Stimulated activated CD8-positive, alpha-beta memory T cell treated with anti-CD3 and anti-CD28 coated beads, Interleukin-12 subunit alpha, Interleukin-12 subunit beta, amount 100 ng/mL, for 1 hour (primary cell): ENCODE measurements around the gene FBXO2.

ENCODE experiments used
- DNase-seq: peaks from one replicate; pipeline ENCODE4 v3.0.0-alpha.2; 2020; ENCODE audit warnings: low read depth

FBXO2 gene

DNA sequence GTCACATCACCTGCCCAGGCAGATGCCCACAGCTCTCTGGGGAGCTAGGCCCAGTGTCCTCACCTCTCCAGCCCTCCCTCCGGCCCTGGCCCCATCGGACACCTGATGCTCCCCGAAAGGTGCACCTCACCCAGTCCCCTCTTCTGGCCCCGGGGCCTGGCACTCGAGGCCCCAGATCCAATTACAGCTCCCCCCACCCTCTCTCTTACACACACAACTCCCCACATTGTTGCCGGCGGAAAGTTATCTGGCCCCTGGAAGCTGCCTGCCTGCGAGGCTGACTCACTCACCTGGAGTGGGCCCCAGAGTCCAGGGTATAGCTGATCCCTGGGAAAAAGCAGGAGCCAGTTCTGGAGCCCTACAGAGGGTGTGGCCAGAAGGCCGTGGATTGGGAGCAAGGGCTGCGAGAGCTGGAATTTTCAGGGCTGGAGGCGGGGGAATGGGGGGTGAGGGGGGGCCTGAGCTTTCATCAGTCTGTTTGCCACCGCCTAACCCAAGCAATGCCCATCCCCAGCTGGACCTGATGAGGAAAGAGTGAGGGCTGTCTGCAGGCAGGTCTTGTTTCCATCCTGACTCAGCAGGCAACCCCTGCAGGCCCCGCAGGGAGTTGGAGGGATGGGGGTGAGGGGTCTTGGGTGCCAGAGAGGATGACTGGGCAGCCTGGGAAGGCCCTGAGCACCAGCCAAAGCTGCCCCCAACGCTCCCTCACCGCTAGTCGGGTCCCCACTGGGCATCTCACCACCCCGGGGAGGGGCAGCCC is 948 bp downstream of the FBXO2 start:
- DNase-seq, result no peak

DNA sequence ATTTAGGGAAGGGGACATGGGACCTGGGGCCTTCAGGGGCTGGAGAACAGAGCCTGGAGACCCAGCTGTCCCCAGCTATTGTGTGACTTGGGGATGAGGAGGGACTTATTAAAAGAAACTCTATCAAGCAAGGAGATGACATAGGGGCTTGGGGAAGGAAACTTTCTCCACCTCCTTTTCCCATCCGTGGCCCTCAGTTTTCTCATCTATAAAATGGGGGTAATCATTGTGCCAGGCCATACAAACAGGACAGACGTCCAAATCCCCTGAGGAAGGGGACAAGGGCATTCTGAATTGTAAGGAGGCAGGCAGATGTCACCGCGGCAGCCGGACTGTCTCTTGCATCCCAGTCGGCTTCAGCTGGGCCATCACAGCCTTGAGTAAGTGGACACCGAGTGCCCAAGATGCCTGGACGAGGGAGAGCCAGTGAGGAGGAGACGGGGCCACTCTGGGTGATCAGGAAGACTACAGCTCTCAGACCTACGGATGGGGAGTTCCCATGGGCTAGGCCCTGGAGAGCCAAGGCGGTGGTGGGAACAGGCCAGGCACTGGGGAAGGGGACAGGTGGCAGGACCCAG is 1.9 kb downstream of the FBXO2 start:
- DNase-seq, result no peak

DNA sequence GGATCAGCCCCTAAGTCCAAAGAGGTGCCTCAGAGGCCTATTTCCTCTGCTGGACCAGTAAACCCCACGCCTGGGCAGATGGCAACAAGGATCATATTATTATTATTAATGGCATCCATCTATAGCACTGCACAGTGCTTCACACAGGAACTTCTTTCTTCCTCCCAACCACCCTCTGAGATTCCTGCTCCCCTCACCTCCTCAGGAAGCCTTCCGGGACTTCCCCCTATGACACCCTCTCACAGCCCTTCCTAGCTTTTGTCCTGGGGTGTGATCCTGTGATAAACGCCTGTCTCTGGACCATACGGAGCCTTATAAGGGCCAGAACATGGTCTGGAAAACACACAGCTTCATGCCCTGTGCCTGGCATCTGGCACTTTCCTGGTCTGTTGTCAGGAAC is 3.2 kb downstream of the FBXO2 start:
- no peak for DNase-seq

DNA sequence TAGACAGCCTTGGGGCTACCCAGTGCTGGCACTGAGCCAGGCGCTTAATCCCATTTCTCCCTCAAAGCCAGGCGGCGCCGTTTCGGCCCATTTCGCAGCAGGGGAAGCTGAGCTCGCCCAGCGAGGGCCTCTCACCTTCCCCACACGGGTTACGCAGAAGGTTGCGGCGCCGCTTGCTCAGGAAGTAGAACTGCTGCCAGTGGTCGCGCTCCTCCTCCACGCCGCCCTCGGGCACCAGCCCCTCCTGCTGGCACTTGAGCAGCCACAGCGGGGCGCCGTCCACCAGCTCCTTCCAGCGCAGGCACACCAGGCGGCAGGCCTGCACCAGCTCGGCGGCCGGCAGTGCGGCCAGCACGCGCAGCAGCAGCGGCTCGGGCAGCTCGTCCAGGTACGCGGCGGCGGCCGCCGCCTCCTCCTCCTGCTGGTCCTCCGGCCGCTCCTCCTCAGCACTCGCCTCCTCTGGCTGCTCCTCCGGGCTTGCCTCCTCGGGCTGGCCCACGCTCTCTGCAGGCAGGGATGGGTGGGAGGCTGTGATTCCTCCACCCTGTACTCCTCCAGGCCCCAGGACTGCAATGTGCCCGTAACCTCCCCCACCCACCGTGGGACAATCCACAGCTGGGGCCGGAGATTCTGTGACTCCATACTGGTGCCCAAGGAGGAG is 3.8 kb downstream of the FBXO2 start:
- DNase-seq, result peak; percentile 58

DNA sequence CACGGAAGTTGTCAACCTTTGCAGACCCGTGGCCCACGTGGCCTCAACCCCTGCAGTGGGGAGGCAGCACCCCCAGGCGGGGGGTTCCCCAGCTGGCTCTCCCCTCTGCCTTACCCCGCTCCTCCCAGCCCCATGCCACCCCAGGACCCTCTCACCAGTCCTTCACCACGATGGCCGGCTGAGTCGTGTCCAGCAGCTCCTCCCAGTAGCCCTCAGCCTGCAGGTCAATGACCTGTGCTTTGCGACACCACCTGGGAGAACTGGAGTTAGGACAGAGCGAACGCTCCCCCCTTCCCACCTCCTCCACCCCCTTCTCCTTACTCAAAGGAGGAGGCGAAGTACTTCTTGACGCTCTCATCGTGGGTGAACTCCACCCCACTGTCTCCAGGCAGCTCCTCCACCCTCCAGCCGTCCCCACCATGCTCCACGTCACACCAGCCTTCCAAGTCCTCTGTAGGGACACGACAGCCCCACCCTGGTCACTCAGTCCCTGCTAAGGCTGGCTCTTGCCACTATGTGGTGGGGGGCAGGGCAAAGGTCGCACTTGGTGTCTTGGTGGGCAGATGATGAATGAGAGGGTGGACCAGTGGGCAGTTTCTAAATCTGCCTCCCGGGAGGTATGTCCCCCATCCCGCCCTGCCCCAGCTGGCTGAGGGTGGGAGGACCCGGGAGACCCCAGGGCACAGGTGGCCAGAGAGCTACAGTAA is 4.5 kb downstream of the FBXO2 start:
- DNase-seq, result no peak

DNA sequence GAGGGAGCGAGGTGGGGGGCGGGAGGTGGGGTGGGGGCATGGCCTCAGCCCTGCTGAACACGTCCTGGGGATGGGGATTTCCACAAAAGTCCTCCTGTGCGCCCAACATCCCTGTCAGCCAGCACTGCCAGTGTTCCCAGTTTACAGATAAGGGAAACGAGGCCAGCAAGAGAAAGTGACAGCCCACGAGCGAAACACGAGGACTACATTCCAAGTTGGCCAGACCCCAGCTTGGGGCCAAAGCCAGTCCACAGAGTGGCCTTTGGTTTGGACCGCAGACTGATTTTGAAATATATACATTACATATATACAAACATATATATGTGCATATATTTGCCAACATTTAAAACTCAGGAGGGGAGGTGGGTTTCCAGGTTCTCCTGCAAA is 5.0 kb downstream of the FBXO2 start:
- DNase-seq, result no peak

DNA sequence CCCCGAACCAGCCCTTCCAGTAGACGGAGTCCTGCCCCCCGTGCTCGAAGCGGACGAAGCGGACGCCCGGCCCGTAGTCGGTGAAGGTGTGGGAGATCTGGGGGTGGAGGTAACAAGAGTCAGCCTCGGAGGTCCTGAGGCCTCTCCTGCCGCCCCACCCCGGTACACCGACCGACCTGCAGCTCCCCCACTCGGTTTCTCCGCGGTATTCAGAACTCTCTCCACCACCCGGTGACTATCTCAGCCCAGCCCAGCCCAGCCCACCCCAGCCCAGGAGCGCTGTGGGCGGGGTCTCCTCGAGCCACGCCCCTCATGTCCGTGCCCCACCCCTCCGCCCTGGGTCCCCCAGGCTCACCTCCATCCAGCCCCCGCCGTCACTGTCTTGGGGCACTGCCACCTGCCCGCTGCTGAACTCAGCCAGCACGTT is 5.5 kb downstream of the FBXO2 start:
- DNase-seq, result no peak

DNA sequence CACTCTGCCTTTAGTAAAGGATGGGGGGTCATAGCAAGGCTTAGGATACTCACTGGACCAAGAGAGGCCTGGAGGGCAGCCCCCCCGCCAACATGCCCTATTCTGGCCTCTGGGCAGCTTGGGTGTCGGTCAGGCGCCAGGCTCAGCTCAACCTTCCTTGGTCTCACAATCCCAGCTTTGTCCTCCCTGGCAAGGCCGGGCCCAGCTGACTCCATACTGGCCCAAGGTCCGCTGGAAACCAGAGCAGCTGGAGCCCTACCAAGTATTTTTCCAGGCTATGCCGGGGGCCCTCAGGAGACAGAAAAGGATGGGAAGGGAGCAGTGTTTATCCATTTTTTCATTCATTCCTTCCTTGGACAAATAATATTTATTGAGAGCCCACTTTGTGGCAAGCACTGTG is 6.2 kb downstream of the FBXO2 start:
- no peak for DNase-seq

DNA sequence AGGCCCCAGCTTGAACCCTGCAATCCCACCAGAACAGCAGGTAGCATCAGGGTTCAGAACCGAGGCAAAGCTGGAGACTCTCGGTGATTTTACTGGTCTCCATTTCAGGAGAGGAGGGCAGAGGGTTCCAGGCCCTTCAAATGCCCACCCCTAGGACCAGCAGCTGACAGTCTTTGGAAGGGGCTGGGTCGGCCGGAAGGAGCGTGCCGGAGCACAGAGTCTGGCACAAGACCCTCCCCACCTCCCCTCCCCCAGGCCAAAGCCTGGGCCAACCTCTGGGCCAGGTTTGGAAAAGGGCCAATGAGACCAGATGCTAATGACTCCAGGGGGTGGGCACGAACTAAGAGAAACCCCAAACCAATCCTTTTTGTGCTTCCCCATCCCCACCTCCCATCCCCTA is 6.9 kb downstream of the FBXO2 start:
- DNase-seq, result no peak

DNA sequence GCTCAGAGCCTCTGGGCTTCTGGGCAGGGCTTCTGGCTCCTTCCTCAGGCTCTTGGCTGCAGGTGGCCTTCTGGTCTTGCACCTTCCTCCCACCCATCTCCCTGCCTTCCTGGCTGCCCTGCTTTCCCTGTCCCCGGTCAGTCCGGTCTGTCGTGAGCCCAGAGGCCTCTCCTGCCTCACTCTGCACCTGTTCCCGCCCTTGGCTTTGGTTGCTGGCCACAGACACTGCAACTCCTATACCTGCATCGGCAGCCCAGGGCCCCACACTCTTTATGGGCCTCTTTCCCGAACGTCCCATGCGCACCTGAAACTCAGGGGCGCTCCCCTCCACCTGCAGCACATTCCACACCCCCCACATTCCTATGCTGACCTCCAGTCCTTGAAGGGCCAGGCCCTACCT is 7.9 kb downstream of the FBXO2 start:
- DNase-seq, result no peak

DNA sequence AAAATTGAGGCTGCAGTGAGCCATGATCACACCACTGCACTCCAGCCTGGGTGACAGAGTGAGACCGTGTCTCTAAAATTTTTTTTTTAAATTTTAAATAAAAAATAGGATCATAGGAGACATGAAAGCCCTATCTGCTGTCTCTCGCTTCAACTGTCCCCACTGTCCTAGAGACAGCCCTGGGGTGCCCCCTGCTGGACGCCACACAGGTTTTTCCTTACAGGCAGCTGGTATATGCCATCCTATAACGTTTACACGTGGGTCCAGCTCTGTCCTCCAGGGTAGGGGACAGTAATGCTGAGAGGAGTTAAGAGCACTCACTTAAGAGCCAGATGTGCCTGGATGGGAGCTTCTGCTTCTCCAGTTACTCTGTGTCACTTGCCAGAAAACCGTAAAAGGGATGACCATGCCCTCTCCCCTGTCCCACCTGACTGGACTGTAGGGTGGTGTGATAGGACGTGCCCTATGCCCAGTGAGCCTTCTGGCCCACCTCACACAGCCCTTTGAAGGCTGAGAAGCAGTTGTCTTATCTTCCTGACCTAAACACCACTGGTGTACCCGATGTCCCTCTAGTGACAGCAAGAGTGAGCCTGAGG is 8.5 kb downstream of the FBXO2 start:
- DNase-seq, result peak; percentile 73

DNA sequence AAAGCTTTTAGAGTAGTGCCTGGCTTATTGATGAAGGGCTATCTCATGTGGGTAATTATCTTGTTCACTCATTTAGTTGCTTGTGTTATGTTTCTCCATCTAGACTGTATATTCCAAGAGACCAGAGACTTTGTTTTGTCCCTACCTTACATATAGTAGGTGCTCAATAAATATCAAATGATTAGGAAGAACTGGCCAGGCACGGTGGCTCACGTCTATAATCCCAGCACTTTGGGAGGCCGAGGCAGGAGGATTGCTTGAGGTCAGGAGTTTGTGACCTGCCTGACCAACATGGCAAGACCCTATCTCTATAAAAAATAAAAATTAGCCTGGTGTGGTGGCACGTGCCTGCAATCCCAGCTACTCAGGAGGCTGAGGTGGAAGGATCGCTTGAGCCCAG is 9.0 kb downstream of the FBXO2 start:
- no peak for DNase-seq

DNA sequence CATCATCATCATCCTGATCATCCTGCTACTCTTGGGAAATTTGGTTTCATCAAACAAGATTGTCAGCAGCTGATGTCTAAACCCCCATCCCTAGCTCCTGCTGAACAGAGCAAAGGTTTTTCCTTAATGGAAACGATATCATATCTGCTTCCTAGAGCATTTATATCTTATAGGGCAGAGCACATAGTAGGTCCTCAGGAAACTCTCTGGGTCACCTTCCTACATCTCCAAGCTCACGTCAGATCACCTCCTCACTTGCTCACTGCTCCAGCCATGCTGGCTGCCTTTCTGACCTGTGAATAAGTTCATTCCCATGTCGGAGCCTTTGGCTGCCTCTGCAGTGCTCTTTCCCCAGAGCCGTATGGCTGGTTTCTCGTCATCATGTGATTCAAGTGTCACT is 10.4 kb downstream of the FBXO2 start:
- DNase-seq, result no peak

DNA sequence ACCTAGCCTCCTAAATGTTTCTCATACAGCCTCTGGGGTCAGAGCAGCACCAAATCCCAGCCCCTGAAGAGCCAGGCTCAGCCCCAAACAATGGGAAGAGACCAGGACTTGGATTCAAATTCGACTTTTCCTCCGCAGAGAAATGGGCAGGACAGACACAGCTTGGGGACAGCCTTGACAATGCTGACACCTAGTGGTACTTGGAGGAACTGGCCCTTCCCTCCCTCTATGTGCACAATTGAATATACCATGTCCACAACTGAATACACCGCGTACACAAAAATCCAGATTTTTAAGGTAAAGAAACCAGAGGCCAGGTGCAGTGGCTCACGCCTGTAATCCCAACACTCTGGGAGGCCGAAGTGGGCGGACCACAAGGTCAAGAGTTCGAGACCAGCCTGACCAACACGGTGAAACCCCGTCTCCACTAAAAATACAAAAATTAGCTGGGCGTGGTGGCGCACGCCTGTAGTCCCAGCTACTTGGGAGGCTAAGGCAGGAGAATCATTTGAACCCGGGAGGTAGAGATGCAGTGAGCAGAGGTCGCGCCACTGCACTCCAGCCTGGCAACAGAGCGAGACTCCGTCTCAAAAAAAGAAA is 11.7 kb downstream of the FBXO2 start:
- peak; percentile 43 for DNase-seq

DNA sequence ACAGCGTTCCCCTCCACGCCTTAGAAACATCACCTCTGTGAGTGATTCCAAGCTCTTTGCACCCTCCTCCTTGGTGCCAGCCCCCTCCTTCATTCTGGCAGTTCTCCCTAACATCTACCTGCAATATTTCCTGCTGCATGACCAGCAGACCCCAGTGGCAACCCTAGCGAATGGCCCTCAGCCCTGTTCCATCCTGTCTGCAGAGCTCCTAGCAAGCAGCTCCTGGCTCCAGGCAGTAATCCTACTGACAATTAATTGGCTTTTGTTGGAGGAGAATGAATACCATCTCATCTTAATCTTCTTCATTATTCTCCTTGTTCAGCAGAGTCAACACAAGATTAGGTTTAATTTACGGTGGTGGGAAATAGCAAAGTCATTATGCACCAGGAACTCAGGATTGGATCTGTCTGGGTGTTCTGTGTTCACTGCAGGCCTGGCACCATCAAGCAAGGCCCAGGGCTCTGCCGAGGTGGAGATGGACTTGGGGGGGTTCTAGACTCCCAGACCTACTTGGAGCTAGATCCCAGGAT is 12.4 kb downstream of the FBXO2 start:
- DNase-seq, result no peak

DNA sequence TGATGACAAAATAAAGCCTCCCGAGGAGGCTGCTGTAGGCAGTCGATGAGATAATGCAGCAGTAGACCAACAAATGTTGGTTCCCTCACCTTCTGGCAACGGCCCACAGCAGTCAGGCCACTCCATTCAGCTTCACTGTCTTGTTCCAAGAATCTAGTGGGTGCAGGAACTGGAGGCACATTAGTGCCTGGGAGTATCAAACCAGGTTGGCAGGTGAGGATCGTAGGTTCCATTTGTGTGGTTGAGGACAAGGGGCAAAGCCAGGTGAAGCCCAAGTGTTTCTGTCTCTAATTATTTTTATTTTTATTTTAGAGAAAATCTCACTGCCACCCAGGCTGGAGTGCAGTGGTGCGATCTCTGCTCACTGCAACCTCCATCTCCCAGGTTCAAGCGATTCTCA is 13.3 kb downstream of the FBXO2 start:
- DNase-seq, result no peak

DNA sequence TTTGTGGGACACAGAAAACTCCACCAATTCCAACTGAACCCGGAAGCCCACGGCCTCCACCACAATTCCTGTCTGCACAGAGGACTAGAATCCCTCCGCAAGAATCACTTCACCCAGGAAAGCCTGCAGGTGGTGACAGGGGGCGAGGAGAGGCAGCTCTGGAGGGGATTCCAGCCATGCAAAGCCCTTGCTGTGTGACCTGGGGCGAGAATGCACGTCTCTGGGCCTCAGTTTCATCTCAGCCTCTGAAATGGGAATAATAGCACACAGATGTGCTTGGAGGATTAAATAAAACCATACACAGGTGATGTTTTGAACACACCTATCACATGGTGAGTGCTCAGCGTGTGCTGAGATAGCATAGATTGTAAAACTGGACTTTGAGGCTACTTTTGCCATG is 14.1 kb downstream of the FBXO2 start:
- no peak for DNase-seq

DNA sequence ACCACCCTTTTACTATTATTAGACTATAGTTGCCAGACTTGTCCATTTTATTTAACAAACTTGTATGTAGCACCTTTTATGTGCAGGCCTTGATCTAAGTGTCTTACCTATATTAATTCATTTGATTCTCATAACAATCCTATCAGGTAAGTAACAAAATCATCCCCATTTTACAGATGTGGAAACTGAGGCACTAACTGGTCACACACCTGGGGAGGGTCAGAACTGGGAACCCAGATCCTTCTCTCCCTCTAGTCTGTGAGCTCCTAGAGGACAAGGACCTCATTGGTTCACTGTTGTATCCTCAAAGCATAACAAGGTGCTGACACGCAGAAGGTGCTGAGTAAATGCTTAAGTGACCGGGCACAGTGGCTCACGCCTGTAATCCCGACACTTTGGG is 14.9 kb downstream of the FBXO2 start:
- DNase-seq, result no peak

DNA sequence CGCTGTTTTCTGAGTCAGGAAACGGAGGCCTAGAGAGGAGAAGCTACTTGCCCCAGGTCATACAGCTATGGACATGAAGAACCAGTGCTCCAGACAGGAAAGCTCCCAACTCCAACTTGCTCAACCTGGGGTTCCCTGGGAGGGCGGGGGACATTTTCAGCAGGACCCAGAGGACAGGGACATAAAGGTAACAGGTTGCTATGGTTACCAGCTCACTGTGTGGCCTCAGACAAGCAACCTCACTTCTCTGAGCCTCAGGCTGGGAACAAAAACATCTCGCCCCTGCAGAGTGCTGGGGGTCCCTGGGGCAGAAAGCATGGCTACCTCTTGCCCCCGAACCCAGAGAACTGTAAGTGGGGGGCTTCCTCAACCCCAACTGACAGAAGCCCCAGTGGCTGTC is 16.1 kb downstream of the FBXO2 start:
- DNase-seq, result no peak

DNA sequence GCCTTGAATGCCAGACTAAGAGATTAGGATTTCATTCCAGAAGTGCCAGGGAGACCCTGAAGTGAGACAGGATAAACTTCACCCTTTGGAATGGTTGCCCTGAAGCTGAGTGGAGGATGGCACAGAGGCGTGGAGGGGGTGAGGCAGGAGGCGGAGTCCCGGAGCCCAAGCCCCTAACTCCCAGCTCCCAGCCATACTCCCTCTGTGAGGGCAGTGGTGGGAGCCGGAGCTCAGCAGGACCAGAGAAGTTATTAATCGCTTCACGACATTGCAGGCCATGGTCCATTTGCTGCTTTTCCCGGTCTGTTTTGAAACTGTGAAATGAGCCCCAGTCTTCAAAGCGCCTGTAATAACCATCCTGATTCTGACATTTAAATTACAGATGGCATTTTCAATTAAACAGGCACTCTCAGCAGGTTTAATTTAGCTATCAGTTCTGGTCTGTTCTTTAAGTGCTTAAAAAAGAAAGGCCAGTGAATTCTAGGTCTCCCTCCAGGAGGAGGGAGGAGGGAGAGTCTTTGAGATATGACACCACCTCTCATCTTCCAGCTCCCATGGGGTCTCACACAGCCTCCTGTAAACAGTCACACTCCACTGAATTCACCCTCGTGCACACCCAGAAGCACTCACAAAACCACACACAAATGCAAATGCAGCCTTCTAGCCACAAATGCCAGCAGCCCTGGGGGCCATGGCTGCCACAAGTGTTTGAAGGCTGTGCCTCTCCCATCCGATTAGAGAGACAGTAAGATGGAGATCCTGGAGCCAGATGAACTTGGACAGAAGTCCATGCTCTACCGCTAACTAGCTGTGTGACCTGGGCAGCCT is 19.6 kb downstream of the FBXO2 start:
- DNase-seq, result no peak
